ENCODE measurements around the gene HMG20A.

Gene HMG20A

DNA sequence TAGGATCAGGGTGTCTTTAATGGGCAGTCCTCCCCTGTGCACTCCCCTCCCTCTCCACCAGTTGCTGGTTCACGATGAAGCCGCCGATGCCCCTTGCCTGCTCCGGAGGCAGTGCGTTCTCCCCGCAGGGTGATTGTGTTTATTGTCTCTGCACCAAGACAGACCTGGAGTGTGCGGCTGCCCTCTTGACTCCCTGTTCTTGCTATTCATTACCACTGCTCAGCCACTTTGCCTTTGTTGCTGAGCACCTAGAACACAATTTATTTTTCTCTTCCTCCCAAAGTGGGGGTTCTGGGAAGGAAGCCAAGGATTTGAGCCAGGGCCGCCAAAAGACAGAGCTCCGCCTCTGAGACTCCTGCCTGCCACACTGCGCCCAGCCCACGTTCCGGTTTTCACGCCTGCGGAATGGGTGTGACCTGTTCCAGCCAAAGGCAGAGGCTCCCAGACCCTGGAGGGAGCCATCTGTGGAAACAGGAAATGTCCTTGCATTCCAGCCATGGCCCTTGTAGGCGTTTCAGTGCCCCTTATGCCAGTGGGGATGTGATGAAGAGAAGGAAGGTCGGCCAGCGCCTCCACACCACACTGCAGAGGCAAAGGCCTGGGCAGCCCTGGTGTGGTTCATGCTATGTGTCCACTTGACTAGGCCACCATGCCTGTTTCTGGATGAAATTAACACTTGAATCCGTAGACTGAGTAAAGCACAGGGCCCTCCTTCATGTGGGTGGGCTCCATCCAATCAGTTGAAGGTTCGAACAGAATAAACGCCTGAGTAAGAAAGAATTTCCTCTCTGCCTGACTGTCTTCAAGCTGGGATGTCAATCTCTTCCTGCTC, 85.8 kb downstream of the HMG20A start:
- no peak overlapping the region for H3K4me3 ChIP-seq (ENCODE audit: low read depth, low read length)
- no peak for DNase-seq (ENCODE audit: low read depth)
- TF ChIP-seq CTCF (IDR thresholded peaks at IDR 0.05; ENCODE audit: insufficient read depth, low read depth, low read length, missing control alignments): no peak

DNA sequence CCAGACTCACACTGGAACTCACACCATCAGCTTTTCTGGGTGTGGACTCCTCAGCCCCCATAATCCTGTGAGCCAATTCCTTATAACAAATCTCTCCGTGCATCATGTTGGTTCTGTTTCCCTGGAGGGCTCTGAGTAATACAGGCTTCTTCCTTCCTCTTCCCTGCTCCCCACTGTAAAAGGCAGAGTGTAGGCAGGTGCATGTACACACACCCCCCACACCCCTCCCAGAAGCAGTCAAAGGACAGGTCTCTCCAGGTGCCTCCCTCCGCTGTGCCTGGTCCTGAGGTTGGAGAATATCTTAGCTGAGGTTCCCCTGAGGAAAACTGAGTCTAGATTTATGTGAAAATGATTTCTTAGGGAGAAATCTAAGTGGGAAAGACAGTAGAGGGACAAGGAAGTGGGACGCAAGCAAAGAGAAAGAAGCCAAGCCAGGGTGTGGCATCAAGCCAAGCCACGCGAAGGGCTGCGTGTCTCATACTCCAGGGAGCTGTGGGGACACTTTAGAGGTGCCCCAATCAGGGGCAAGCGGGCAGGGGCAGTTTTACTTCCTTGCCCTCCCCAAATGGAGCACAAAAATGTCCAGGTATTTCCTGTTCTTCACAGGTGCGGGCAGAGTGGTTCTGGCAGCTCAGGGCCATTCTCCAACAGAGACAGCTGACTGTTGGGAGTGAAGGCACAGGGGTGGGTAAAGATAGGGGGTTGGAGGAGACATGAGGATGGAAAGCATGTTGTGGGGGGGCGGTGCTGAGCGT, 86.6 kb downstream of the HMG20A start:
- no peak for TF ChIP-seq CTCF (IDR thresholded peaks at IDR 0.05; ENCODE audit: insufficient read depth, low read depth, low read length, missing control alignments)
- no peak overlapping the region for H3K4me3 ChIP-seq (ENCODE audit: low read depth, low read length)
- DNase-seq (ENCODE audit: low read depth): no peak

DNA sequence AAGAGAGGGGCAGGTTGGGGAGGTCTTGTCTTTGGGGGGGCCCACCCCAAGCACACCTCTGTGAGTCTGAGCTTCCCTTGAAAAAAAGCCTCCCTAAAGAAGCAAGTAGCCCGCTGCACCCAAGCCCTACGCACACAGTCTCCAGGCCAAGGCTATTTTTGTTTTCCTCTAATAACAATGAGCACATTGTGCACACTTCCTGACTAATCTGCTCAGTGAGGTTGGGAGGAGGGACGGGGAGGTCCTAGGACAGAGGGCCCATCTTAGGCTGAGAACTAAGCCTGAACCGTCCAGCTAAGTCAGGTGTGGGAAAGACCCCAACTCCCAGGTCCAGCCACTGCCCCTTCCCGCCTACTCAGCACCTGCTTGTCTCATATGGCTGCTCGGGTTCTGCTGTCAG, 87.2 kb downstream of the HMG20A start:
- no peak overlapping the region for H3K4me3 ChIP-seq (ENCODE audit: low read depth, low read length)
- no peak for DNase-seq (ENCODE audit: low read depth)
- TF ChIP-seq CTCF (IDR thresholded peaks at IDR 0.05; ENCODE audit: insufficient read depth, low read depth, low read length, missing control alignments): no peak

- DNase-seq (ENCODE audit: low read depth): no peak
These were observed 88.0 kb downstream of the HMG20A start for GRCh38 chr15:77508541-77509243.

GRCh38 chr15:77510066-77511057, 89.7 kb downstream of the HMG20A start:
- DNase-seq (ENCODE audit: low read depth): no peak
- TF ChIP-seq CTCF (IDR thresholded peaks at IDR 0.05; ENCODE audit: insufficient read depth, low read depth, low read length, missing control alignments): no peak
- no peak overlapping the region for H3K4me3 ChIP-seq (ENCODE audit: low read depth, low read length)

More at GRCh38 chr15:77508541-77509243, 88.0 kb downstream of the HMG20A start:
- no peak overlapping the region for H3K4me3 ChIP-seq (ENCODE audit: low read depth, low read length)
- TF ChIP-seq CTCF (IDR thresholded peaks at IDR 0.05; ENCODE audit: insufficient read depth, low read depth, low read length, missing control alignments): no peak

DNA sequence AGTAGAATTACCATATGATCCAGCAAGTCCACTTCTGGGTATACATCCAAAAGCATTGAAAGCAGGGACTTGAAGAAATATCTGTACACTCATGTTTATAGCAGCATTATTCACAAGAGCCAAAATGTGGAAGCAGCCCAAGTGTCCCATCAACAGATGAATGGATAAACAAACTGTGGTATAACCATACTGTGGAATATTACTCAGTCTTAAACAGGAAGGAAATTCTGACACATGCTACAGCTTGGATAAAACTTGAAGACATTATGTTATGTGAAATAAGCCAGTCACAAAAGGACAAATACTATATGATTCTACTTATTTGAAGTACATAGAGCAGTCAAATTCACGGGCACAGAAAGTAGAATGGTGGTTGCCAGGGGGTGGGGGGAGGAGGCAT, 91.2 kb downstream of the HMG20A start:
- TF ChIP-seq CTCF (IDR thresholded peaks at IDR 0.05; ENCODE audit: insufficient read depth, low read depth, low read length, missing control alignments): no peak
- H3K4me3 ChIP-seq (ENCODE audit: low read depth, low read length): no peak overlapping the region
- no peak for DNase-seq (ENCODE audit: low read depth)
